Upper lobe of left lung (tissue), 4 donors: Measurements from ENCODE around the gene CRTAC1.

Experiments used
- EP300 ChIP-seq, 4 donors: sonication (generic); formaldehyde crosslinking; IDR thresholded peaks; one replicate each; pipeline ENCODE4 v1.5.1; 2017; ENCODE audit warnings: antibody characterized with exemption in 4 of 4, control low read depth in 2 of 4
- POLR2A ChIP-seq, 4 donors: fragments of 450-650 bp; IDR thresholded peaks; one replicate each; pipeline ENCODE4 v1.5.1; 2016 to 2017; ENCODE audit warnings: antibody characterized with exemption in 4 of 4, mild to moderate bottlenecking in 2 of 4
- TF ChIP-seq, protein P1 (sequence below), 6 experiments: fragments of 450-650 bp in 4 of 6; fragments of 200-600 bp in 2 of 6; sonication (generic) in 2 of 6; IDR thresholded peaks; one replicate each; pipeline ENCODE4 v1.5.1; 2016 to 2019; ENCODE audit warnings: antibody characterized with exemption in 6 of 6

GRCh38 chr10:98047009-98047741, 16.8 kb upstream of the CRTAC1 start:
- TF ChIP-seq, protein P1, sequence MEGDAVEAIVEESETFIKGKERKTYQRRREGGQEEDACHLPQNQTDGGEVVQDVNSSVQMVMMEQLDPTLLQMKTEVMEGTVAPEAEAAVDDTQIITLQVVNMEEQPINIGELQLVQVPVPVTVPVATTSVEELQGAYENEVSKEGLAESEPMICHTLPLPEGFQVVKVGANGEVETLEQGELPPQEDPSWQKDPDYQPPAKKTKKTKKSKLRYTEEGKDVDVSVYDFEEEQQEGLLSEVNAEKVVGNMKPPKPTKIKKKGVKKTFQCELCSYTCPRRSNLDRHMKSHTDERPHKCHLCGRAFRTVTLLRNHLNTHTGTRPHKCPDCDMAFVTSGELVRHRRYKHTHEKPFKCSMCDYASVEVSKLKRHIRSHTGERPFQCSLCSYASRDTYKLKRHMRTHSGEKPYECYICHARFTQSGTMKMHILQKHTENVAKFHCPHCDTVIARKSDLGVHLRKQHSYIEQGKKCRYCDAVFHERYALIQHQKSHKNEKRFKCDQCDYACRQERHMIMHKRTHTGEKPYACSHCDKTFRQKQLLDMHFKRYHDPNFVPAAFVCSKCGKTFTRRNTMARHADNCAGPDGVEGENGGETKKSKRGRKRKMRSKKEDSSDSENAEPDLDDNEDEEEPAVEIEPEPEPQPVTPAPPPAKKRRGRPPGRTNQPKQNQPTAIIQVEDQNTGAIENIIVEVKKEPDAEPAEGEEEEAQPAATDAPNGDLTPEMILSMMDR (IDR thresholded peaks at IDR 0.05), result no peak
- TF ChIP-seq POLR2A (IDR thresholded peaks at IDR 0.05) (no peak), EP300 (IDR thresholded peaks at IDR 0.05) (no peak)
